ENCODE measurements around the gene CFAP73. TPM values are rescaled to one million over a fixed set of nuclear protein-coding genes. Genes with fewer than 3 reads are reported as not detected.

CFAP73 gene
- total and polyA plus RNA-seq, 2 of the 8 experiments (the other 6 are each of a cell fraction or from before 2014, with no cell fraction given): 0.45 to 0.56 TPM

GRCh38 chr12:113129664-113130456, 19.7 kb upstream of the CFAP73 start (continued):
- no peak for TF ChIP-seq HDAC2 (IDR thresholded peaks at IDR 0.05; ENCODE audit: borderline replicate concordance in 1 of 2, low read depth in 2 of 2, low read length in 2 of 2)
- TF ChIP-seq SIN3A (conservative IDR thresholded peaks at IDR 0.05 in 1 of 2, IDR thresholded peaks at IDR 0.05 in 1 of 2; ENCODE audit: low read depth in 1 of 2, low read length in 2 of 2): no peak
- TF ChIP-seq POU5F1 (IDR thresholded peaks at IDR 0.05; ENCODE audit: low read depth, low read length): no peak
- no peak for TF ChIP-seq SP2 (IDR thresholded peaks at IDR 0.05; ENCODE audit: low read length)
- TF ChIP-seq CBX5 (IDR thresholded peaks at IDR 0.05; ENCODE audit: low read depth, low read length): no peak
- TF ChIP-seq PHF8 (conservative IDR thresholded peaks at IDR 0.05; ENCODE audit: low read depth, low read length): no peak

Data from H1 (cell line).